22Rv1 (cell line): ENCODE measurements around the gene SAXO1.

Source experiments
- ZFX ChIP-seq: fragments of 450-650 bp; IDR thresholded peaks from 2 replicates; pipeline ENCODE4 v1.6.1; 2017; ENCODE audit warnings: antibody characterized with exemption, borderline replicate concordance
- TF ChIP-seq, protein P1 (sequence below): fragments of 450-650 bp; IDR thresholded peaks from 2 replicates; pipeline ENCODE4 v1.5.1; 2017; ENCODE audit warnings: mild to moderate bottlenecking

GRCh38 chr9:19020886-19021455 is 12.0 kb downstream of the SAXO1 start:
- TF ChIP-seq, protein P1, sequence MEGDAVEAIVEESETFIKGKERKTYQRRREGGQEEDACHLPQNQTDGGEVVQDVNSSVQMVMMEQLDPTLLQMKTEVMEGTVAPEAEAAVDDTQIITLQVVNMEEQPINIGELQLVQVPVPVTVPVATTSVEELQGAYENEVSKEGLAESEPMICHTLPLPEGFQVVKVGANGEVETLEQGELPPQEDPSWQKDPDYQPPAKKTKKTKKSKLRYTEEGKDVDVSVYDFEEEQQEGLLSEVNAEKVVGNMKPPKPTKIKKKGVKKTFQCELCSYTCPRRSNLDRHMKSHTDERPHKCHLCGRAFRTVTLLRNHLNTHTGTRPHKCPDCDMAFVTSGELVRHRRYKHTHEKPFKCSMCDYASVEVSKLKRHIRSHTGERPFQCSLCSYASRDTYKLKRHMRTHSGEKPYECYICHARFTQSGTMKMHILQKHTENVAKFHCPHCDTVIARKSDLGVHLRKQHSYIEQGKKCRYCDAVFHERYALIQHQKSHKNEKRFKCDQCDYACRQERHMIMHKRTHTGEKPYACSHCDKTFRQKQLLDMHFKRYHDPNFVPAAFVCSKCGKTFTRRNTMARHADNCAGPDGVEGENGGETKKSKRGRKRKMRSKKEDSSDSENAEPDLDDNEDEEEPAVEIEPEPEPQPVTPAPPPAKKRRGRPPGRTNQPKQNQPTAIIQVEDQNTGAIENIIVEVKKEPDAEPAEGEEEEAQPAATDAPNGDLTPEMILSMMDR = no peak
- no peak for TF ChIP-seq ZFX
